HCT116 (cell line): Measurements from ENCODE around the gene PICALM. TPM values are rescaled to one million over a fixed set of nuclear protein-coding genes. Genes with fewer than 3 reads are reported as not detected.

ENCODE experiments used
- ATAC-seq: fragments of 200-7000 bp; cut with Tn5 transposase; 2 replicates; pipeline ENCODE4 v1.9.1; 2020; ENCODE audit warnings: mild to moderate bottlenecking, moderate library complexity
- BruUV-seq: library from RNA; stranded (reverse); fragments of 400-500 nt; replicated peaks from 2 replicates; lab custom pipeline; 2021; lab: Mats Ljungman, UMichigan
- CTCF ChIA-PET: fragments of 300-600 bp; sonication (Branson Sonifier 250); formaldehyde crosslinking; loops from one replicate; lab custom pipeline; 2021; ENCODE audit warnings: antibody characterized with exemption; lab: Charles Lee
- POLR2A ChIA-PET: fragments of 300-600, 350-600 bp; sonication (Branson Sonifier 250); formaldehyde crosslinking; loops from one replicate; lab custom pipeline; 2021; ENCODE audit warnings: antibody characterized with exemption; lab: Charles Lee
- RAD21 ChIA-PET, 2 experiments: fragments of 300-600 bp; sonication (Branson Sonifier 250); formaldehyde crosslinking; loops; one replicate each; lab custom pipeline; 2023; ENCODE audit warnings: low total read pairs in 2 of 2; ENCODE audit not compliant: uncharacterized antibody in 2 of 2, unreplicated experiment in 2 of 2, low non-redundant PET in 1 of 2; lab: Charles Lee
- DNase-seq: peaks from one replicate; pipeline ENCODE4 v3.0.0-alpha.2; 2010; ENCODE audit warnings: low read depth, low spot score
- H2AFZ ChIP-seq: fragments of 200-600 bp; shearing (Covaris generic), sonication (generic); 2 replicates; pipeline ENCODE4 v1.6.1; 2017; ENCODE audit warnings: low read depth, mixed run types, mixed read lengths, antibody characterized with exemption, low read length; ENCODE audit not compliant: poor library complexity, severe bottlenecking
- H3K27ac ChIP-seq: 2 replicates; pipeline ENCODE4 v1.5.1; 2012; ENCODE audit warnings: low read depth, low read length
- H3K27me3 ChIP-seq: fragments of 200-600 bp; sonication (generic); 2 replicates; pipeline ENCODE4 v1.6.1; 2016; ENCODE audit warnings: mixed run types, low read length, mixed read lengths; ENCODE audit not compliant: insufficient read depth
- H3K36me3 ChIP-seq, 2 experiments: fragments of 200-500 bp in 1 of 2; fragments of 200-600 bp in 1 of 2; sonication (Bioruptor generic) in 1 of 2; sonication (generic) in 1 of 2; 2 replicates each; pipeline versions ENCODE4 v1.5.1 to v1.6.1; 2014 to 2016; ENCODE audit warnings: low read length in 2 of 2, inconsistent platforms in 1 of 2, mixed read lengths in 1 of 2, mixed run types in 1 of 2; ENCODE audit not compliant: insufficient read depth in 2 of 2, control insufficient read depth in 1 of 2
- H3K4me1 ChIP-seq, 2 experiments: fragments of 200-600 bp in 1 of 2; sonication (generic) in 1 of 2; 2 replicates each; pipeline versions ENCODE4 v1.5.1 to v1.6.1; 2012 to 2017; ENCODE audit warnings: low read length in 2 of 2, inconsistent platforms in 1 of 2, mild to moderate bottlenecking in 1 of 2, mixed read lengths in 1 of 2, mixed run types in 1 of 2, moderate library complexity in 1 of 2; ENCODE audit not compliant: insufficient read depth in 2 of 2, control insufficient read depth in 1 of 2
- H3K4me2 ChIP-seq: fragments of 200-600 bp; sonication (generic); 2 replicates; pipeline ENCODE4 v1.6.1; 2017; ENCODE audit warnings: mixed run types, low read length, mixed read lengths
- H3K4me3 ChIP-seq, 2 experiments: fragments of 200-600 bp in 1 of 2; sonication (generic) in 1 of 2; replicated peaks in 1 of 2; 2 replicates each; pipeline ENCODE4 v1.5.1; 2011 to 2016; ENCODE audit warnings: low read length in 2 of 2, control low read depth in 1 of 2, low read depth in 1 of 2, mild to moderate bottlenecking in 1 of 2, mixed read lengths in 1 of 2, mixed run types in 1 of 2
- H3K79me2 ChIP-seq: fragments of 200-600 bp; sonication (generic); 2 replicates; pipeline ENCODE4 v1.6.1; 2017; ENCODE audit warnings: mild to moderate bottlenecking, mixed run types, low read length, moderate library complexity, mixed read lengths; ENCODE audit not compliant: insufficient read depth
- H3K9ac ChIP-seq: fragments of 200-600 bp; sonication (generic); 2 replicates; pipeline ENCODE4 v1.6.1; 2016; ENCODE audit warnings: low read length, mixed read lengths
- H3K9me2 ChIP-seq: fragments of 200-600 bp; sonication (generic), shearing (Covaris generic); 2 replicates; pipeline ENCODE4 v1.6.1; 2017; ENCODE audit warnings: mixed run types, mild to moderate bottlenecking, moderate library complexity; ENCODE audit not compliant: insufficient read depth
- H3K9me3 ChIP-seq, 2 experiments: fragments of 200-500 bp in 1 of 2; fragments of 200-600 bp in 1 of 2; sonication (Bioruptor generic) in 1 of 2; sonication (generic) in 1 of 2; 2 replicates each; pipeline ENCODE4 v1.6.1; 2014 to 2017; ENCODE audit warnings: low read length in 2 of 2, mixed read lengths in 2 of 2, inconsistent platforms in 1 of 2, low read depth in 1 of 2, mild to moderate bottlenecking in 1 of 2, mixed run types in 1 of 2, moderate library complexity in 1 of 2; ENCODE audit not compliant: control insufficient read depth in 1 of 2, insufficient read depth in 1 of 2
- H4K20me1 ChIP-seq: fragments of 200-600 bp; sonication (generic), shearing (Covaris generic); 2 replicates; pipeline ENCODE4 v1.6.1; 2017; ENCODE audit warnings: mixed run types, mild to moderate bottlenecking, moderate library complexity; ENCODE audit not compliant: insufficient read depth
- ATF3 ChIP-seq: IDR thresholded peaks from 2 replicates; pipeline ENCODE4 v1.6.1; 2012
- CEBPB ChIP-seq: IDR thresholded peaks from 2 replicates; pipeline ENCODE4 v1.6.1; 2012; ENCODE audit warnings: low read depth
- EGR1 ChIP-seq: IDR thresholded peaks from 2 replicates; pipeline ENCODE4 v1.6.1; 2012; ENCODE audit warnings: low read depth
- ELF1 ChIP-seq: IDR thresholded peaks from 2 replicates; pipeline ENCODE4 v1.6.1; 2012; ENCODE audit warnings: low read depth, borderline replicate concordance
- EZH2 ChIP-seq: fragments of 200-600 bp; sonication (generic); IDR thresholded peaks from 2 replicates; pipeline ENCODE4 v1.6.1; 2017; ENCODE audit warnings: antibody characterized with exemption, mixed run types
- EZH2phosphoT487 ChIP-seq: fragments of 200-600 bp; IDR thresholded peaks from 2 replicates; pipeline ENCODE4 v1.6.1; 2018; ENCODE audit warnings: antibody characterized with exemption, borderline replicate concordance
- FOSL1 ChIP-seq: IDR thresholded peaks from 2 replicates; pipeline ENCODE4 v1.6.1; 2012; ENCODE audit warnings: low read depth
- JUND ChIP-seq: IDR thresholded peaks from 2 replicates; pipeline ENCODE4 v1.6.1; 2012
- MAX ChIP-seq: IDR thresholded peaks from 2 replicates; pipeline ENCODE4 v1.6.1; 2012
- POLR2AphosphoS5 ChIP-seq: IDR thresholded peaks from 2 replicates; pipeline ENCODE4 v1.6.1; 2011; ENCODE audit warnings: mild to moderate bottlenecking, low read depth, low read length, moderate library complexity
- REST ChIP-seq: IDR thresholded peaks from 2 replicates; pipeline ENCODE4 v1.6.1; 2012; ENCODE audit warnings: low read depth
- SP1 ChIP-seq: IDR thresholded peaks from 2 replicates; pipeline ENCODE4 v1.6.1; 2012; ENCODE audit warnings: low read depth
- TCF7L2 ChIP-seq: IDR thresholded peaks from 2 replicates; pipeline ENCODE4 v1.7.0; 2011; ENCODE audit warnings: borderline replicate concordance, inconsistent platforms; ENCODE audit not compliant: insufficient read depth, insufficient read length; ENCODE audit errors: extremely low read depth
- ZFX ChIP-seq: fragments of 450-650 bp; IDR thresholded peaks from 2 replicates; pipeline ENCODE4 v1.6.1; 2017
- intact Hi-C: fragments of 100-400 bp; cut with micrococcal nuclease; formaldehyde crosslinking; loops from 2 replicates; pipeline ENCODE4 v1.10.0; 2022
- total RNA-seq: library from RNA; stranded (reverse); gene quantifications from one replicate; pipeline ENCODE4 v1.2.1, GENCODE V29; 2021; ENCODE audit not compliant: unreplicated experiment
- TF ChIP-seq, protein P1 (sequence below), 3 experiments: fragments of 200-600 bp in 1 of 3; sonication (generic) in 1 of 3; IDR thresholded peaks in 2 of 3; conservative IDR thresholded peaks in 1 of 3; 2 replicates each; pipeline ENCODE4 v1.5.1; 2012 to 2017; ENCODE audit warnings: low read depth in 2 of 3, low read length in 2 of 3, antibody characterized with exemption in 1 of 3, borderline replicate concordance in 1 of 3, control low read depth in 1 of 3, mild to moderate bottlenecking in 1 of 3, mixed read lengths in 1 of 3, mixed run types in 1 of 3, moderate library complexity in 1 of 3; ENCODE audit not compliant: insufficient read depth in 1 of 3
- TF ChIP-seq, protein P2 (sequence below): IDR thresholded peaks from 2 replicates; pipeline ENCODE4 v1.6.1; 2011; ENCODE audit warnings: mild to moderate bottlenecking, low read length, moderate library complexity; ENCODE audit not compliant: insufficient replicate concordance; ENCODE audit errors: extremely low read depth

PICALM gene
- total RNA-seq, 1 experiment from 2014 or later: 90.6 TPM

DNA sequence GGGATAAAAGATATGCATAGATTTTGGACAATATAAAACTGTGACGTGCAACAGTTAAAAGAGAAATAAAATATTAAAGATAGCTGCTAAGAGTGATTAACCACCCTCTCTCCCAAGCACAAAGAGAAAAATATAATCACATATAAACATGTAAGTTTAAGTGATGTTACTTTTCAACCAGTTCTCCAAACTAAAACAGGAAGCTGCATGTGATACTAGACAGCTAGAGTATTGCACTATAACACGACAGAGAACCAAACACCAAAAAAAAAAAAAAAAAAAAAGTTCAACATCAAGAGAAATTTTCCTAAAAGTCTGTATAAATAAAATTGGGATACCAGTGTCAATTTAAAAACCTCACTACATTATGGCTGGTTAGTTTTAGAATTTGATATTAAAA, 79.1 kb downstream of the PICALM start:
- intact Hi-C loops: no loop called here
- Histone ChIP-seq H3K27me3 (no peaks in the 10 kb centered on the region), H2AFZ (no peak overlapping the region), H3K79me2 (no peaks in the 10 kb centered on the region)
- no peak for DNase-seq
- TF ChIP-seq EZH2: no peak
- no peak for TF ChIP-seq REST
- TF ChIP-seq EZH2phosphoT487: no peak
- TF ChIP-seq, protein P1, sequence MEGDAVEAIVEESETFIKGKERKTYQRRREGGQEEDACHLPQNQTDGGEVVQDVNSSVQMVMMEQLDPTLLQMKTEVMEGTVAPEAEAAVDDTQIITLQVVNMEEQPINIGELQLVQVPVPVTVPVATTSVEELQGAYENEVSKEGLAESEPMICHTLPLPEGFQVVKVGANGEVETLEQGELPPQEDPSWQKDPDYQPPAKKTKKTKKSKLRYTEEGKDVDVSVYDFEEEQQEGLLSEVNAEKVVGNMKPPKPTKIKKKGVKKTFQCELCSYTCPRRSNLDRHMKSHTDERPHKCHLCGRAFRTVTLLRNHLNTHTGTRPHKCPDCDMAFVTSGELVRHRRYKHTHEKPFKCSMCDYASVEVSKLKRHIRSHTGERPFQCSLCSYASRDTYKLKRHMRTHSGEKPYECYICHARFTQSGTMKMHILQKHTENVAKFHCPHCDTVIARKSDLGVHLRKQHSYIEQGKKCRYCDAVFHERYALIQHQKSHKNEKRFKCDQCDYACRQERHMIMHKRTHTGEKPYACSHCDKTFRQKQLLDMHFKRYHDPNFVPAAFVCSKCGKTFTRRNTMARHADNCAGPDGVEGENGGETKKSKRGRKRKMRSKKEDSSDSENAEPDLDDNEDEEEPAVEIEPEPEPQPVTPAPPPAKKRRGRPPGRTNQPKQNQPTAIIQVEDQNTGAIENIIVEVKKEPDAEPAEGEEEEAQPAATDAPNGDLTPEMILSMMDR (IDR thresholded peaks at IDR 0.05 in 2 of 3, conservative IDR thresholded peaks at IDR 0.05 in 1 of 3; ENCODE audit: borderline replicate concordance in 1 of 3, insufficient read depth in 1 of 3, low read depth in 2 of 3, low read length in 2 of 3): no peak
- TF ChIP-seq ATF3: no peak
- TF ChIP-seq, protein P2, sequence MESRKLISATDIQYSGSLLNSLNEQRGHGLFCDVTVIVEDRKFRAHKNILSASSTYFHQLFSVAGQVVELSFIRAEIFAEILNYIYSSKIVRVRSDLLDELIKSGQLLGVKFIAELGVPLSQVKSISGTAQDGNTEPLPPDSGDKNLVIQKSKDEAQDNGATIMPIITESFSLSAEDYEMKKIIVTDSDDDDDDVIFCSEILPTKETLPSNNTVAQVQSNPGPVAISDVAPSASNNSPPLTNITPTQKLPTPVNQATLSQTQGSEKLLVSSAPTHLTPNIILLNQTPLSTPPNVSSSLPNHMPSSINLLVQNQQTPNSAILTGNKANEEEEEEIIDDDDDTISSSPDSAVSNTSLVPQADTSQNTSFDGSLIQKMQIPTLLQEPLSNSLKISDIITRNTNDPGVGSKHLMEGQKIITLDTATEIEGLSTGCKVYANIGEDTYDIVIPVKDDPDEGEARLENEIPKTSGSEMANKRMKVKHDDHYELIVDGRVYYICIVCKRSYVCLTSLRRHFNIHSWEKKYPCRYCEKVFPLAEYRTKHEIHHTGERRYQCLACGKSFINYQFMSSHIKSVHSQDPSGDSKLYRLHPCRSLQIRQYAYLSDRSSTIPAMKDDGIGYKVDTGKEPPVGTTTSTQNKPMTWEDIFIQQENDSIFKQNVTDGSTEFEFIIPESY: no peak
- no peak for TF ChIP-seq JUND
- no peak for TF ChIP-seq CEBPB
- TF ChIP-seq EGR1: no peak
- TF ChIP-seq FOSL1: no peak
- no peak for TF ChIP-seq SP1
- TF ChIP-seq POLR2AphosphoS5: no peak
- no peak for TF ChIP-seq MAX
- TF ChIP-seq ELF1: no peak
- TF ChIP-seq TCF7L2: no peak
- TF ChIP-seq ZFX: no peak
- TF ChIP-seq, all 23 proteins: peak for 0
- H3K4me1 ChIP-seq: no peaks in the 10 kb centered on the region
- no peaks in the 10 kb centered on the region for H3K9me3 ChIP-seq
- RAD21 ChIA-PET: no interaction called here
- H3K27ac ChIP-seq: no peak overlapping the region
- peaks cover 0 to 5% of the 10 kb centered on the region in 2 experiments; a peak in 3 of 4 replicates for H3K36me3 ChIP-seq
- no peaks in the 10 kb centered on the region for H4K20me1 ChIP-seq
- CTCF ChIA-PET: interaction anchor here (0.9 kb wide), 1 partner anchor 52 kb away, joined by 3 read pairs; no protein-coding TSS in a partner anchor
- H3K9me2 ChIP-seq: no peaks in the 10 kb centered on the region
- no peak overlapping the region for H3K9ac ChIP-seq
- no peak for ATAC-seq
- H3K4me3 ChIP-seq: no peak overlapping the region
- BruUV-seq: no TSS peak
- H3K4me2 ChIP-seq: no peak overlapping the region
- POLR2A ChIA-PET: no interaction called here
